A549 (cell line): ENCODE results near the gene RAPGEF4.

Source experiments
- POLR2A ChIP-seq: IDR thresholded peaks from 2 replicates; pipeline ENCODE4 v1.6.1; 2012; ENCODE audit warnings: mild to moderate bottlenecking, low read length
- POLR2AphosphoS2 ChIP-seq: conservative IDR thresholded peaks from 2 replicates; pipeline ENCODE4 v1.6.1; 2012; ENCODE audit warnings: low read length, improper control_type of control experiment, inconsistent platforms
- SREBF2 ChIP-seq: fragments of 450-650 bp; IDR thresholded peaks from 2 replicates; pipeline ENCODE4 v1.6.1; 2014; ENCODE audit warnings: mild to moderate bottlenecking, moderate library complexity
- TF ChIP-seq, protein P1 (sequence below): fragments of 450-650 bp; IDR thresholded peaks from 2 replicates; pipeline ENCODE4 v1.6.1; 2014; ENCODE audit warnings: antibody characterized with exemption
- TF ChIP-seq, protein P2 (sequence below): fragments of >200 bp; sonication (Bioruptor Twin); formaldehyde crosslinking; IDR thresholded peaks from 3 replicates; pipeline ENCODE4 v1.5.1; 2016
- TF ChIP-seq, protein P3 (sequence below): IDR thresholded peaks from 2 replicates; pipeline ENCODE4 v1.6.1; 2012

- TF ChIP-seq, protein P1, sequence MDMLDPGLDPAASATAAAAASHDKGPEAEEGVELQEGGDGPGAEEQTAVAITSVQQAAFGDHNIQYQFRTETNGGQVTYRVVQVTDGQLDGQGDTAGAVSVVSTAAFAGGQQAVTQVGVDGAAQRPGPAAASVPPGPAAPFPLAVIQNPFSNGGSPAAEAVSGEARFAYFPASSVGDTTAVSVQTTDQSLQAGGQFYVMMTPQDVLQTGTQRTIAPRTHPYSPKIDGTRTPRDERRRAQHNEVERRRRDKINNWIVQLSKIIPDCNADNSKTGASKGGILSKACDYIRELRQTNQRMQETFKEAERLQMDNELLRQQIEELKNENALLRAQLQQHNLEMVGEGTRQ: no peak
- TF ChIP-seq SREBF2 (no peak), POLR2A (no peak), POLR2AphosphoS2 (no peak)
- TF ChIP-seq, protein P2, sequence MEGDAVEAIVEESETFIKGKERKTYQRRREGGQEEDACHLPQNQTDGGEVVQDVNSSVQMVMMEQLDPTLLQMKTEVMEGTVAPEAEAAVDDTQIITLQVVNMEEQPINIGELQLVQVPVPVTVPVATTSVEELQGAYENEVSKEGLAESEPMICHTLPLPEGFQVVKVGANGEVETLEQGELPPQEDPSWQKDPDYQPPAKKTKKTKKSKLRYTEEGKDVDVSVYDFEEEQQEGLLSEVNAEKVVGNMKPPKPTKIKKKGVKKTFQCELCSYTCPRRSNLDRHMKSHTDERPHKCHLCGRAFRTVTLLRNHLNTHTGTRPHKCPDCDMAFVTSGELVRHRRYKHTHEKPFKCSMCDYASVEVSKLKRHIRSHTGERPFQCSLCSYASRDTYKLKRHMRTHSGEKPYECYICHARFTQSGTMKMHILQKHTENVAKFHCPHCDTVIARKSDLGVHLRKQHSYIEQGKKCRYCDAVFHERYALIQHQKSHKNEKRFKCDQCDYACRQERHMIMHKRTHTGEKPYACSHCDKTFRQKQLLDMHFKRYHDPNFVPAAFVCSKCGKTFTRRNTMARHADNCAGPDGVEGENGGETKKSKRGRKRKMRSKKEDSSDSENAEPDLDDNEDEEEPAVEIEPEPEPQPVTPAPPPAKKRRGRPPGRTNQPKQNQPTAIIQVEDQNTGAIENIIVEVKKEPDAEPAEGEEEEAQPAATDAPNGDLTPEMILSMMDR: no peak
- TF ChIP-seq, protein P3, sequence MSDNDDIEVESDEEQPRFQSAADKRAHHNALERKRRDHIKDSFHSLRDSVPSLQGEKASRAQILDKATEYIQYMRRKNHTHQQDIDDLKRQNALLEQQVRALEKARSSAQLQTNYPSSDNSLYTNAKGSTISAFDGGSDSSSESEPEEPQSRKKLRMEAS: no peak
These were observed 229.0 kb downstream of the RAPGEF4 start for GRCh38 chr2:172964511-172965139.
